Aorta (tissue), 5 donors: Measurements from ENCODE around the gene CHCT1. TPM values are rescaled to one million over a fixed set of nuclear protein-coding genes. Genes with fewer than 3 reads are reported as not detected.
"Not testable (repeated sequence)": the region's sequence is repeated elsewhere in the genome, so short reads cannot be mapped to it uniquely, and the experiment has no call there.

Experiments used
- ATAC-seq: fragments of 200-7000 bp; cut with Tn5 transposase; one replicate; pipeline ENCODE4 v1.9.1; 2022; ENCODE audit warnings: moderate library complexity; ENCODE audit not compliant: low FRiP score
- DNase-seq, 2 donors: peaks; one replicate each; pipeline ENCODE4 v3.0.0-alpha.2; 2020
- H3K27ac ChIP-seq, 2 donors: one replicate each; pipeline ENCODE4 v1.5.1; 2013; ENCODE audit warnings: low read length in 2 of 2, mild to moderate bottlenecking in 2 of 2, moderate library complexity in 2 of 2, control low read depth in 1 of 2, inconsistent platforms in 1 of 2, low read depth in 1 of 2
- H3K27me3 ChIP-seq, 2 donors: one replicate each; pipeline ENCODE4 v1.6.1; 2013; ENCODE audit warnings: control low read depth in 1 of 2, low read length in 1 of 2, mild to moderate bottlenecking in 1 of 2, moderate library complexity in 1 of 2; ENCODE audit not compliant: insufficient read depth in 2 of 2, control insufficient read depth in 1 of 2
- H3K36me3 ChIP-seq, 2 donors: one replicate each; pipeline ENCODE4 v1.6.1; 2013; ENCODE audit warnings: control low read depth in 1 of 2, low read length in 1 of 2, mild to moderate bottlenecking in 1 of 2; ENCODE audit not compliant: insufficient read depth in 2 of 2, control insufficient read depth in 1 of 2
- H3K4me1 ChIP-seq, 2 donors: one replicate each; pipeline ENCODE4 v1.6.1; 2013; ENCODE audit warnings: low read length in 2 of 2, control low read depth in 1 of 2, mild to moderate bottlenecking in 1 of 2, moderate library complexity in 1 of 2; ENCODE audit not compliant: insufficient read depth in 2 of 2, control insufficient read depth in 1 of 2
- H3K4me3 ChIP-seq, 2 donors: one replicate each; pipeline ENCODE4 v1.5.1; 2013; ENCODE audit warnings: low read length in 2 of 2, control low read depth in 1 of 2, mild to moderate bottlenecking in 1 of 2
- H3K9me3 ChIP-seq: one replicate; pipeline ENCODE4 v1.6.1; 2013; ENCODE audit warnings: mild to moderate bottlenecking, low read length; ENCODE audit not compliant: control insufficient read depth
- WGBS, 2 donors: extraction: QIAGEN DNeasy Blood & Tissue Kit; methylation state at CpG; one replicate each; pipeline ENCODE4 v1.1.7; 2013; 5-methylcytosine and 5-hydroxymethylcytosine counted together
- intact Hi-C, 2 donors: fragments of 100-400 bp; cut with DNase I; formaldehyde crosslinking; loops; one replicate each; pipeline versions ENCODE4 v1.14.2 to v1.15.0; 2022
- long read RNA-seq, 2 donors: library from polyadenylated mRNA; unstranded; transcript quantifications; one replicate each; pipeline ENCODE4 v2.0.0, GENCODE V29; 2020 to 2021
- polyA plus RNA-seq, 2 donors: library from polyadenylated mRNA; stranded (reverse); fragments of 200-250 nt; gene quantifications; one replicate each; pipeline ENCODE4 v1.2.3, GENCODE V29; 2013
- total RNA-seq, 2 donors: library from RNA; stranded (reverse); fragmentation: NEBNext Ultra II Directional; extraction: Animal tissue kit (Norgen Biotek cat#: 25700); gene quantifications; one replicate each; pipeline ENCODE4 v1.2.1, GENCODE V29; 2021
- donor health status: healthy with polysubstance abuse.
- donor health status: Bipolar disorder and iron deficiency.
- donor health status: DM: no; HTN: no; CAD: no.
- donor health status: DM: no; HTN: no; CAD: no.
- donor health status: DM: yes; HTN: yes; CAD: no.

CHCT1 gene
- not detected for total RNA-seq
- polyA plus RNA-seq: not detected
- long read RNA-seq, donor 1, partial matches to known transcripts: 0 of 1 reads
- long read RNA-seq, donor 1, other reads (novel, unspliced or antisense): 1 of 1 reads
- long read RNA-seq, donor 2: 0 reads

DNA sequence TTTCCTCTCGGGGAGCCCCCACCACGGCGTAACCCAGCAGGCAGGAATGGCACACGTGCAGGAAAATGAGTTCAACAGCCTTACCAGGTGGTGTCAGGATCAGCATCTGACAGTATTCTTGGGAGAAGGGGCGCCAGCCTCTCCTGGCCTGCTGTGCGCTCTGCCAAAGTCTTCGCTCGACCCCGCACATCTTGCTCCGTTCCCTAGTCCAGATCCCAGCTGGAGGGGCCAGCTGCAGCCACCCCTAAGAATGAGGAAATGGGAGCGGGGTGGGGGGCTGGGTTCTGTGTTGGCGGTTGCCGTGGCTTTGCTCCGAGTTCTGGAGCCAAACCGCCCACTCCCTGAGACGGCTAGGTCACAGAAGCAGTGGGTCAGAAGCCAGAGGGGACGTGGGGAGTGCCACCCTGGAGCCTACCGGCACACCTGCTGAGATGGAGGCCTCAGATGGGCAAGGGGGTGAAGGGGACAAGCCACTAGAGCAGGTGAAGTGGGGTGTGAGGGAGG lies at the start of gene CHCT1:
CHCT1 (plus strand) TSS at position 328 of the 504 bp plus-strand sequence; CDS start at position 432, 104 bp downstream.
- Histone ChIP-seq H3K9me3 (no peaks in the 10 kb centered on the region), H3K4me3 (peak within 1 kb of the TSS; percentile 10 to 11), H3K27me3 (no peaks in the 10 kb centered on the region), H3K27ac (no peak within 1 kb of the TSS), H3K36me3 (no peaks in the 10 kb centered on the region), H3K4me1 (no peaks in the 10 kb centered on the region)
- intact Hi-C loops: no loop called here
- DNase-seq (peak in 1 of 2 donors; percentile 70), ATAC-seq (no peak)
- WGBS, 2 donors: 69 to 70% methylated on average over 18 of the region's 18 CpGs

DNA sequence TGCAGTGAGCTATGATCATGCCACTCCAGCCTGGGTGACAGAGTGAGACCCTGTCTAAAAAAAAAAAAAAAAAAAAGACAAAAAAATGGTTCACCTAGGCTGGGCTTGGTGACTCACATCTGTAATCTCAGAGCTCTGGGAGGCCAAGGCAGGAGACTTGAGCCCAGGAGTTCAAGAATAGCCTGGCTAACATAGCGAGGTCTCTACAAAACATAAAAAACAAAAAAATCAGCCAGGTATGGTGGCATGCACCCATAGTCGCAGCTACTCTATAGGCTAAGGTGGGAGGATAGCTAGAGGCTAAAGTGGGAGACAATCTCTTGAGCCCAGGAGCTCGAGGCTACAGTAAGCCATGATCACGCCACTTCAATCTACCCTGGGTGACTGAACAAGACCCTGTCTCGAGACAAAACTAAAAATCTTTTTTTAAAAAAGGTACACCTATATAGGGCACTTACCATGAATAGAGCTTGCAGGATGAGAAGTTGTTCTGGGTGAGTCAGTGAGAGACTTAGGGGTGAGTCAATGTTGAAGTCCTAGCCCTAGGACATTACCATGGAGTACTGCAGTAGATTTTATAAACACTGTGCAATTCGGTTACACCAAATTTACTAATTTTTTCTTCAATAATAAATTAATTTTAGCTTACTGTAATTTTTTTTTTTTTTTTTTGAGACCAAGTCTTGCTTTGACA lies 49.4 kb upstream of the CHCT1 start:
- ATAC-seq: no peak
- H3K36me3 ChIP-seq: no peaks in the 10 kb centered on the region
- no peak overlapping the region for H3K4me3 ChIP-seq
- H3K4me1 ChIP-seq: no peaks in the 10 kb centered on the region
- no peaks in the 10 kb centered on the region for H3K9me3 ChIP-seq
- 89 to 95% methylated on average over 6 of the region's 6 CpGs for WGBS, 2 donors
- no peaks in the 10 kb centered on the region for H3K27me3 ChIP-seq
- intact Hi-C loops: no loop called here
- H3K27ac ChIP-seq: no peak overlapping the region
- no peak for DNase-seq

DNA sequence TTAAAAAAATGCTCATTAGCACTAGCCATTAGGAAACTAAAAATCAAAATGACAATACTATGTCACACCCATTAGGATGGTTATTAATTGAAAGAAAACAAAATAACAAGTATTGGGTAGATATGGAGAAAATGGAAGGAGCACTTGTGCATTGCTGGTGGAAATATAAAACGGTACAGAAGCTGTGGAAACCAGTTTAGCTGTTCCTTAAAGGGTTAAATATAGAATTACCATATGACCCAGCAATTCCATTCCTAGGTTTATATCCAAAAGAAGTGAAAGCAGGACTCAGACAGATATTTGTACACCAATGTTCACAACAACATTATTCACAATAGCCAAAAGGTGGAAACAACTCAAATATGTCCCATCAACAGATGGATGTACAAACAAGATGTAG lies 44.1 kb upstream of the CHCT1 start:
- not testable (repeated sequence) for DNase-seq

DNA sequence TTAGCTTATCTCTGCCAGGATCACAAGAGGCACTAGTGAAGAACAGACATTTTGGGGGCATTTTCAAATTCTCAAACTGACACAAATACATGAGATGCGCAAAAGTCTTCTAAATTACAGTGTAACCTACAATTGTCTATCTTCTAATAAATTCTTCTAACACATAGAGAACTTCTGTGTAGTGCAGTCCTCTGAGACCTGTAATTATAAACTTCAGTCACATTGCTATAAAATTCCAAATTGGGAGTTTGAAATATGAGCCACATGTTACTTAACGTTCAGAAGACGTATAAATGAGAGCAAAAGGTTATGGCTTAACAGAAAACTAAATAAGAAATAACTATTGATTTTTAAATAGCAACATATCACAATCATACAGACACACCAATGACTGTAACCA lies 42.8 kb upstream of the CHCT1 start:
- WGBS, 2 donors: 34 to 43% methylated on average over 2 of the region's 3 CpGs
- intact Hi-C loops, ATAC-seq: not testable (repeated sequence)

More for the DNA sequence above, 44.1 kb upstream of the CHCT1 start:
- H3K27ac ChIP-seq, H3K9me3 ChIP-seq, H3K4me1 ChIP-seq, H3K27me3 ChIP-seq, intact Hi-C loops, H3K4me3 ChIP-seq, ATAC-seq, H3K36me3 ChIP-seq: not testable (repeated sequence)
- WGBS, 2 donors: 94 to 96% methylated on average over 1 of the region's 1 CpG

DNA sequence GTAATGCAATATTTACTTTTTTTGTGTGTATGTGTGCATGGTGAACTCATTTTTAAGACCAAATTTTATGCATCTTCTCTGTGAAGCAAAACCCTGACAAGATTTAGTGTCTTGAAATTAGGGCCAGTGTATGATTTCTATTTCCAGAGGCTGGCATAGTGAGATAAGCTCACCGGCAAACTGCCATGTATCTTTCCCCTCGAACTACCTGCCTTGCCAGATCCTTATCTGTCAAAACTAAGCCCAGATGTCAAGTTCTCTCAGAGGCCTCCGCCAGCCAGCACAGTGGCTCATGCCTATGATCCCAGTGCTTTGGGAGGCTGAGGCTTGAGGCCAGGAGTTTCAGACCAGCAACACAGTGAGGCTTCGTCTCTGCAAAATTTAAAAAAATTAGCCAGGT lies 40.3 kb upstream of the CHCT1 start:
- intact Hi-C loops: no loop called here
- Histone ChIP-seq H3K4me1 (peaks cover 0 to 2% of the 10 kb centered on the region in 2 donors), H3K27ac (no peak overlapping the region), H3K36me3 (no peaks in the 10 kb centered on the region), H3K4me3 (no peak overlapping the region), H3K27me3 (no peaks in the 10 kb centered on the region), H3K9me3 (no peaks in the 10 kb centered on the region)
- DNase-seq (no peak), ATAC-seq (no peak)
- 52 to 58% methylated on average over 4 of the region's 4 CpGs for WGBS, 2 donors

More for the DNA sequence above, 42.8 kb upstream of the CHCT1 start:
- H3K36me3 ChIP-seq, H3K27me3 ChIP-seq, H3K27ac ChIP-seq, DNase-seq, H3K9me3 ChIP-seq, H3K4me1 ChIP-seq, H3K4me3 ChIP-seq: not testable (repeated sequence)

DNA sequence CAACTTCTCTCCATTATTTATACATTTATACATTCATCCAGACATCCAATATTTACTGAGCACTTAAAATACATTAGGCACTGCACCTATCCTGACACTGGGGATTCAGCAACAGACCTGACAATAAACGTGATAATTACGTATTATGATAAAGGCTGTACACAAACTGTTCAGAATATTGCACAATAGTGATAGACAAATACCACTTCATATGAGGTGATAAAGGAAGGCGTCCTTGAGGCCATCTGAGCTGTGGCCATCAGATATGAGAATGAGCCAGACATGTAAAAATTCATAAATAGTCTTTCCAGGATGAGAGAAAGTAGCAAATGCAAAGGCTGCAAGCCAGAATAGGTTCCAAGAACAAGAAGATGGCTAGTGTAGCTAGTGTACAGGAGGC lies 38.9 kb upstream of the CHCT1 start:
- DNase-seq (no peak), ATAC-seq (no peak)
- no peaks in the 10 kb centered on the region for H3K27me3 ChIP-seq
- no peaks in the 10 kb centered on the region for H3K9me3 ChIP-seq
- intact Hi-C loops: no loop called here
- H3K36me3 ChIP-seq: no peaks in the 10 kb centered on the region
- H3K4me1 ChIP-seq: peaks cover 0 to 2% of the 10 kb centered on the region in 2 donors
- H3K4me3 ChIP-seq: no peak overlapping the region
- WGBS, 2 donors: 85% methylated on average over 3 of the region's 3 CpGs
- H3K27ac ChIP-seq: no peak overlapping the region

DNA sequence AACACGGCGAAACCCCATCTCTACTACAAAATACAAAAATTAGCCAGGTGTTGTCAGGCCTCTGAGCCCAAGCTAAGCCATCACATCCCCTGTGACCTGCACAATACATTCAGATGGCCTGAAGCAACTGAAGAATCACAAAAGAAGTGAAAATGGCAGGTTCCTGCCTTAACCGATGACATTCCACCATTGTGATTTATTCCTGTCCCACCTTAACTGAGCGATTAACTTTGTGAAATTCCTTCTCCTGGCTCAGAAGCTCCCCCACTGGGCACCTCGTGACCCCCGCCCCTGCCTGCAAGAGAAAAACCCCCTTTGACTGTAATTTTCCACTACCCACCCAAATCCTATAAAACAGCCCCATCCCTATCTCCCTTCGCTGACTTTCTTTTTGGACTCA lies 37.4 kb upstream of the CHCT1 start:
- intact Hi-C loops, H3K4me1 ChIP-seq, H3K27ac ChIP-seq, ATAC-seq, H3K9me3 ChIP-seq, H3K27me3 ChIP-seq, H3K36me3 ChIP-seq, DNase-seq, H3K4me3 ChIP-seq: not testable (repeated sequence)
- 92 to 96% methylated on average over 7 of the region's 7 CpGs for WGBS, 2 donors

DNA sequence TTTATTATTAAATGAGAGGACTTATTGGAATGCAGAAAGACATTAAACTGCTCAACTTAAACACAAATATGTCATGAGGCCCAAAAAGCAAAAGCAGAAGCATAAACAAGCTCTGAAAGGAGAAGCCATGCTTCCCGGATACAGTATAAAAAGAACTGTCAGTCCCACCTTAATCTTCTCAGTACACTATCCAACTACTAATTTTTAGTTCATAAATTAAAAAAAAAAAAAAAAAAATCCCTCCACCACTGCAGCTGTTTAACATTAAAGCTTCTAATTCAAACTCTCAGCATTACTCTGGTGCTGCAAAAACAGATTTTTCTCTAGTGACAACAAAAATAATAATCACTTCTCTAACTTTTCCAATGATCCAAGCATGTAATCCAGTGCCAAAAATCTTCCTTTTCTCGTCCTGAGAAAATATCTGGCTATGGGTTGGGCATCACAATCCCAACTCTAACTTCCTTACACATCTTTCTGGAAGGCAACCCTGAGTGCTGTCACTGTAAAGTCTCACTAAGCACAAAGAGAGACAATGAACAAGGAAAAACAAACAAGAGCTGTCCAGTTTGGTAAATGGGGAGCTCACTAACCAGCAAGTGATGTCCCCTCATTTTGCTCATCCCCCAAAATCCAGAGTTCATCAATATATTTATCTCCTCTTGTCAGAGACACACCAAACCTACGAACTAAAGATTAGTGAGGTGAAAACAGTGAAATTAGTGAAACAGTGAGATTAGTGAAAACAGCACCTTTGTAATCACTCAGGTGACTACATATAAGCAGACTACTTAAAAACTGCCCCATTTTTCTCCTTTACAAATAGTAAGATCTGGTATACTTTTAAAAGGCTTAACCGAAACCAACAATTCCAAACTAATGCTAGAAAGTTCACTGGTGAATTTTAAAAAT lies 35.9 kb upstream of the CHCT1 start:
- ATAC-seq: no peak
- 65 to 73% methylated on average over 4 of the region's 4 CpGs for WGBS, 2 donors
- no peaks in the 10 kb centered on the region for H3K9me3 ChIP-seq
- no peak overlapping the region for H3K27ac ChIP-seq
- no peaks in the 10 kb centered on the region for H3K27me3 ChIP-seq
- peaks cover 0 to 2% of the 10 kb centered on the region in 2 donors for H3K4me1 ChIP-seq
- no peak overlapping the region for H3K4me3 ChIP-seq
- H3K36me3 ChIP-seq: no peaks in the 10 kb centered on the region
- intact Hi-C loops: no loop called here
- DNase-seq: no peak
